ENCODE data around the gene ARHGEF18. TPM values are rescaled to one million over a fixed set of nuclear protein-coding genes. Genes with fewer than 3 reads are reported as not detected.

The ARHGEF18 gene
- total and polyA plus RNA-seq, 2 experiments from 2014 or later, result 9.5 to 33.8 TPM

GRCh38 chr19:7370546-7370945, 21.8 kb downstream of the ARHGEF18 start:
- peaks cover 8% of the 10 kb centered on the region for H3K4me1 ChIP-seq (ENCODE audit: insufficient read depth)
- in situ Hi-C loops (cut with MboI), result loop anchor here (25.0 kb wide), 1 partner anchor 442 kb away; no protein-coding TSS in a partner anchor
- H3K27ac ChIP-seq, result no peak overlapping the region
- no peaks in the 10 kb centered on the region for H3K79me2 ChIP-seq (ENCODE audit: insufficient read depth)
- no peak for TF ChIP-seq EZH2phosphoT487 (IDR thresholded peaks at IDR 0.05; ENCODE audit: insufficient read depth, low read depth)
- TF ChIP-seq EZH2 (IDR thresholded peaks at IDR 0.05; ENCODE audit: insufficient read depth, poor library complexity, severe bottlenecking), result no peak
- H3K36me3 ChIP-seq (ENCODE audit: low read depth), result no peaks in the 10 kb centered on the region
- H3K9me2 ChIP-seq (ENCODE audit: insufficient read depth), result no peaks in the 10 kb centered on the region
- no peak overlapping the region for H3K4me2 ChIP-seq (ENCODE audit: unreplicated experiment)
- no peak for DNase-seq
- H3K9me3 ChIP-seq (ENCODE audit: low read depth), result no peaks in the 10 kb centered on the region
- H4K20me1 ChIP-seq (ENCODE audit: insufficient read depth), result no peaks in the 10 kb centered on the region
- H3K9ac ChIP-seq, result no peak overlapping the region
- 73 to 77% methylated on average over 10 of the region's 10 CpGs for WGBS, 2 experiments (ENCODE audit: low coverage in 1 of 2, low lambda C conversion rate in 2 of 2, missing lambda C conversion rate in 2 of 2)
- no peak overlapping the region for H3K4me3 ChIP-seq
- no peaks in the 10 kb centered on the region for H3F3A ChIP-seq (ENCODE audit: insufficient read depth)
- no peaks in the 10 kb centered on the region for H3K27me3 ChIP-seq (replicated peaks; ENCODE audit: insufficient read depth)
- H2AFZ ChIP-seq, result no peak overlapping the region

- Histone ChIP-seq H3K4me3 (no peak overlapping the region), H3K27ac (no peak overlapping the region), H3K27me3 (replicated peaks; ENCODE audit: insufficient read depth) (no peaks in the 10 kb centered on the region), H3K9me2 (ENCODE audit: insufficient read depth) (no peaks in the 10 kb centered on the region), H4K20me1 (ENCODE audit: insufficient read depth) (no peaks in the 10 kb centered on the region), H3K9me3 (ENCODE audit: low read depth) (no peaks in the 10 kb centered on the region), H3K4me2 (ENCODE audit: unreplicated experiment) (no peak overlapping the region), H3K4me1 (ENCODE audit: insufficient read depth) (peaks cover 8% of the 10 kb centered on the region), H3F3A (ENCODE audit: insufficient read depth) (no peaks in the 10 kb centered on the region), H3K36me3 (ENCODE audit: low read depth) (no peaks in the 10 kb centered on the region), H3K9ac (no peak overlapping the region), H2AFZ (no peak overlapping the region), H3K79me2 (ENCODE audit: insufficient read depth) (no peaks in the 10 kb centered on the region)
- DNase-seq, result no peak
- no peak for TF ChIP-seq EZH2 (IDR thresholded peaks at IDR 0.05; ENCODE audit: insufficient read depth, poor library complexity, severe bottlenecking)
- TF ChIP-seq EZH2phosphoT487 (IDR thresholded peaks at IDR 0.05; ENCODE audit: insufficient read depth, low read depth), result no peak
- in situ Hi-C loops (cut with MboI), result loop anchor here (25.0 kb wide), 1 partner anchor 441 kb away; no protein-coding TSS in a partner anchor
- 87 to 90% methylated on average over 3 of the region's 3 CpGs for WGBS, 2 experiments (ENCODE audit: low coverage in 1 of 2, low lambda C conversion rate in 2 of 2, missing lambda C conversion rate in 2 of 2)
Measured at GRCh38 chr19:7371001-7371400, 22.3 kb downstream of the ARHGEF18 start.

DNA sequence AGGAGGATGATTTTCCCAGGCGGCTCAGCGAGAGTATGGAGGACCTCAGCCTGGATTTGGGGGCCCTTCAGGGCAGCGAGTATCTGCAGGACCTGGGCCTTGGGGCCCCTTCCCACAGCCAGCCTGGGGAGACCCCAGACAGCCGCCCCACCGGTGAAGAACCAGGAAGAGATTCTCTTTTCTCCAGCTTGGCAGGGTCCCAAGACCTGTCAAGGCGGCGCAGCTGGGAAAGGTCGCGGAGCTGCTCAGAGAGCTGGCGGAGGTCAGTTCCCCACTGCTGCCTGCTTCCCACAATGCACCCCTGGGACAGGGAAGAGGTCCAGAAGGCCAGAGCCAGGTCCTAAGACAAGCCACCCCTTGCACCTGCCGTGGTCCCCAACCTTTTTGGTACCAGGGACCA, 24.1 kb downstream of the ARHGEF18 start:
- Histone ChIP-seq H4K20me1 (ENCODE audit: insufficient read depth) (no peaks in the 10 kb centered on the region), H3K4me3 (no peak overlapping the region), H3K27ac (no peak overlapping the region), H3F3A (ENCODE audit: insufficient read depth) (no peaks in the 10 kb centered on the region), H3K4me2 (ENCODE audit: unreplicated experiment) (no peak overlapping the region), H3K36me3 (ENCODE audit: low read depth) (no peaks in the 10 kb centered on the region), H3K9ac (no peak overlapping the region), H3K9me3 (ENCODE audit: low read depth) (no peaks in the 10 kb centered on the region), H3K27me3 (replicated peaks; ENCODE audit: insufficient read depth) (no peaks in the 10 kb centered on the region), H3K79me2 (ENCODE audit: insufficient read depth) (no peaks in the 10 kb centered on the region), H2AFZ (no peak overlapping the region), H3K4me1 (ENCODE audit: insufficient read depth) (peaks cover 8% of the 10 kb centered on the region), H3K9me2 (ENCODE audit: insufficient read depth) (no peaks in the 10 kb centered on the region)
- WGBS, 2 experiments (ENCODE audit: low coverage in 1 of 2, low lambda C conversion rate in 2 of 2, missing lambda C conversion rate in 2 of 2), result 82 to 92% methylated on average over 11 of the region's 11 CpGs
- no peak for DNase-seq
- TF ChIP-seq EZH2 (IDR thresholded peaks at IDR 0.05; ENCODE audit: insufficient read depth, poor library complexity, severe bottlenecking) (no peak), EZH2phosphoT487 (IDR thresholded peaks at IDR 0.05; ENCODE audit: insufficient read depth, low read depth) (no peak)
- in situ Hi-C loops (cut with MboI), result loop anchor here (25.0 kb wide), 1 partner anchor 439 kb away; no protein-coding TSS in a partner anchor

GRCh38 chr19:7373862-7374261, 25.1 kb downstream of the ARHGEF18 start:
- Histone ChIP-seq H3K36me3 (ENCODE audit: low read depth) (no peaks in the 10 kb centered on the region), H2AFZ (no peak overlapping the region), H3K4me3 (no peak overlapping the region), H3K4me1 (ENCODE audit: insufficient read depth) (peaks cover 3% of the 10 kb centered on the region), H3K27me3 (replicated peaks; ENCODE audit: insufficient read depth) (no peaks in the 10 kb centered on the region), H3K9me2 (ENCODE audit: insufficient read depth) (no peaks in the 10 kb centered on the region), H3K79me2 (ENCODE audit: insufficient read depth) (no peaks in the 10 kb centered on the region), H3K9me3 (ENCODE audit: low read depth) (no peaks in the 10 kb centered on the region), H3K9ac (no peak overlapping the region), H3F3A (ENCODE audit: insufficient read depth) (no peaks in the 10 kb centered on the region), H3K4me2 (ENCODE audit: unreplicated experiment) (no peak overlapping the region), H4K20me1 (ENCODE audit: insufficient read depth) (no peaks in the 10 kb centered on the region), H3K27ac (no peak overlapping the region)
- in situ Hi-C loops (cut with MboI), result loop anchor here (25.0 kb wide), 1 partner anchor 438 kb away; no protein-coding TSS in a partner anchor
- no peak for DNase-seq
- no peak for TF ChIP-seq EZH2phosphoT487 (IDR thresholded peaks at IDR 0.05; ENCODE audit: insufficient read depth, low read depth)
- no peak for TF ChIP-seq EZH2 (IDR thresholded peaks at IDR 0.05; ENCODE audit: insufficient read depth, poor library complexity, severe bottlenecking)
- WGBS, 2 experiments (ENCODE audit: low coverage in 1 of 2, low lambda C conversion rate in 2 of 2, missing lambda C conversion rate in 2 of 2), result 75% methylated on average over 6 of the region's 6 CpGs

Measured in GM23248 (cell line).